ENCODE results near the gene SDK2.

DNA sequence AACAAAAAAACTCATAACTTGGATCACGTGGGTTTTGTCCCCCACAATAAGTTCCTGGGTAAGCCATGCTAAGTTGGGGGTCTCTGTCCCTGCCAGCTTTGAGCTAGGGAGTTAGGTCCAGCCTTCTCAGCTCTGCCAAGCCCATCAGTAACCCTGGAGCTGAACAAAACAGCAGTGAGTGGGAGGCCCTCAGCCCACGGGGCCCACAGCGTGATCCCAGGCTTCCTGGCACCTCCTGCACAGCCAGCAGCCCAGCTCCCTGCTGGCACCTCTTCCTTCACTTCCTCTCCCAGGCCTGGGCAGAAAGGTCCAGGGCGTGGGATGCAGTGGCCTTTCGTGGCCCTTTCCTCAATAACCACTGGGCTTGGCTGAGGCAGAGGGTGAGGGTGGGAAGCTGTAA, 296.9 kb downstream of the SDK2 start:
- TF ChIP-seq, protein P1, sequence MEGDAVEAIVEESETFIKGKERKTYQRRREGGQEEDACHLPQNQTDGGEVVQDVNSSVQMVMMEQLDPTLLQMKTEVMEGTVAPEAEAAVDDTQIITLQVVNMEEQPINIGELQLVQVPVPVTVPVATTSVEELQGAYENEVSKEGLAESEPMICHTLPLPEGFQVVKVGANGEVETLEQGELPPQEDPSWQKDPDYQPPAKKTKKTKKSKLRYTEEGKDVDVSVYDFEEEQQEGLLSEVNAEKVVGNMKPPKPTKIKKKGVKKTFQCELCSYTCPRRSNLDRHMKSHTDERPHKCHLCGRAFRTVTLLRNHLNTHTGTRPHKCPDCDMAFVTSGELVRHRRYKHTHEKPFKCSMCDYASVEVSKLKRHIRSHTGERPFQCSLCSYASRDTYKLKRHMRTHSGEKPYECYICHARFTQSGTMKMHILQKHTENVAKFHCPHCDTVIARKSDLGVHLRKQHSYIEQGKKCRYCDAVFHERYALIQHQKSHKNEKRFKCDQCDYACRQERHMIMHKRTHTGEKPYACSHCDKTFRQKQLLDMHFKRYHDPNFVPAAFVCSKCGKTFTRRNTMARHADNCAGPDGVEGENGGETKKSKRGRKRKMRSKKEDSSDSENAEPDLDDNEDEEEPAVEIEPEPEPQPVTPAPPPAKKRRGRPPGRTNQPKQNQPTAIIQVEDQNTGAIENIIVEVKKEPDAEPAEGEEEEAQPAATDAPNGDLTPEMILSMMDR (IDR thresholded peaks at IDR 0.05; ENCODE audit: insufficient read depth, low read depth, low read length) = no peak
- TF ChIP-seq EZH2 (IDR thresholded peaks at IDR 0.05; ENCODE audit: insufficient read depth, low read length) = no peak
